HEK293 (cell line): ENCODE results near the gene NCKAP5.
A peak's percentile ranks its signal among the peaks of the same experiment; 100 is the strongest.

Experiments used
- CTCF ChIA-PET: fragments of 350-600 bp; formaldehyde crosslinking; extraction: SDS; loops from one replicate; lab custom pipeline; 2021; ENCODE audit warnings: antibody characterized with exemption; lab: Yijun Ruan, JAX
- POLR2A ChIA-PET: fragments of 300-600 bp; formaldehyde crosslinking; extraction: SDS; loops from one replicate; lab custom pipeline; 2020; ENCODE audit warnings: antibody characterized with exemption, inconsistent platforms; lab: Yijun Ruan, JAX
- H3K27ac ChIP-seq: fragments of 200-500 bp; sonication (Bioruptor generic); 2 replicates; pipeline ENCODE4 v1.5.1; 2014; ENCODE audit warnings: low read depth, low read length, control low read depth, inconsistent platforms; ENCODE audit errors: extremely low read depth
- H3K36me3 ChIP-seq, 2 experiments: fragments of 200-500 bp in 1 of 2; sonication (Bioruptor generic) in 1 of 2; 1 replicate in 1 of 2; 2 replicates in 1 of 2; pipeline ENCODE4 v1.5.1; 2014 to 2017; ENCODE audit warnings: inconsistent platforms in 2 of 2, low read length in 2 of 2; ENCODE audit not compliant: control insufficient read depth in 2 of 2, insufficient read depth in 1 of 2
- H3K4me1 ChIP-seq: fragments of 200-500 bp; sonication (Bioruptor generic); 2 replicates; pipeline ENCODE4 v1.5.1; 2014; ENCODE audit warnings: mild to moderate bottlenecking, low read length, inconsistent platforms; ENCODE audit not compliant: control insufficient read depth, insufficient read depth
- H3K4me3 ChIP-seq: 2 replicates; pipeline ENCODE4 v1.5.1; 2011; ENCODE audit warnings: low read depth, mild to moderate bottlenecking, control low read depth, low read length, moderate library complexity
- H3K9me3 ChIP-seq: fragments of 200-500 bp; sonication (Bioruptor generic); 2 replicates; pipeline ENCODE4 v1.5.1; 2014; ENCODE audit warnings: low read depth, low read length, inconsistent platforms; ENCODE audit not compliant: control insufficient read depth, insufficient read depth
- GFI1B ChIP-seq: fragments of 450-650 bp; formaldehyde crosslinking; IDR thresholded peaks from 2 replicates; pipeline ENCODE4 v1.5.1; 2016; ENCODE audit warnings: missing biosample characterization, missing genetic modification characterization
- GLIS2 ChIP-seq: fragments of 450-650 bp; formaldehyde crosslinking; IDR thresholded peaks from 2 replicates; pipeline ENCODE4 v1.5.1; 2016; ENCODE audit warnings: missing biosample characterization, missing genetic modification characterization
- PRDM10 ChIP-seq: fragments of 450-650 bp; formaldehyde crosslinking; IDR thresholded peaks from 2 replicates; pipeline ENCODE4 v1.5.1; 2016; ENCODE audit warnings: missing biosample characterization, missing genetic modification characterization
- SETDB1 ChIP-seq: IDR thresholded peaks from one replicate; pipeline ENCODE4 v1.6.1; 2017; ENCODE audit warnings: mild to moderate bottlenecking, low read length, moderate library complexity, mixed read lengths; ENCODE audit not compliant: insufficient read length
- SP7 ChIP-seq: fragments of 450-650 bp; formaldehyde crosslinking; IDR thresholded peaks from 2 replicates; pipeline ENCODE4 v1.5.1; 2016; ENCODE audit warnings: missing biosample characterization, missing genetic modification characterization
- ZBTB17 ChIP-seq: fragments of 450-650 bp; formaldehyde crosslinking; IDR thresholded peaks from 2 replicates; pipeline ENCODE4 v1.5.1; 2016; ENCODE audit warnings: missing biosample characterization, missing genetic modification characterization
- ZBTB48 ChIP-seq: fragments of 450-650 bp; formaldehyde crosslinking; IDR thresholded peaks from 2 replicates; pipeline ENCODE4 v1.5.1; 2016; ENCODE audit warnings: missing biosample characterization, missing genetic modification characterization
- ZEB2 ChIP-seq: fragments of 450-650 bp; formaldehyde crosslinking; IDR thresholded peaks from 2 replicates; pipeline ENCODE4 v1.5.1; 2016; ENCODE audit warnings: missing biosample characterization, missing genetic modification characterization
- ZNF18 ChIP-seq: fragments of 450-650 bp; formaldehyde crosslinking; IDR thresholded peaks from 2 replicates; pipeline ENCODE4 v1.5.1; 2016; ENCODE audit warnings: missing biosample characterization, missing genetic modification characterization
- ZNF2 ChIP-seq: fragments of 450-650 bp; formaldehyde crosslinking; IDR thresholded peaks from 2 replicates; pipeline ENCODE4 v1.5.1; 2016; ENCODE audit warnings: missing biosample characterization, missing genetic modification characterization
- ZNF202 ChIP-seq: fragments of 450-650 bp; formaldehyde crosslinking; IDR thresholded peaks from 2 replicates; pipeline ENCODE4 v1.5.1; 2016; ENCODE audit warnings: missing biosample characterization, missing genetic modification characterization, borderline replicate concordance
- ZNF223 ChIP-seq: fragments of 450-650 bp; formaldehyde crosslinking; IDR thresholded peaks from 2 replicates; pipeline ENCODE4 v1.5.1; 2016; ENCODE audit warnings: missing biosample characterization, missing genetic modification characterization
- ZNF335 ChIP-seq: fragments of 450-650 bp; formaldehyde crosslinking; conservative IDR thresholded peaks from 2 replicates; pipeline ENCODE4 v1.5.1; 2016; ENCODE audit warnings: missing biosample characterization, missing genetic modification characterization
- ZNF366 ChIP-seq: fragments of 450-650 bp; formaldehyde crosslinking; conservative IDR thresholded peaks from 2 replicates; pipeline ENCODE4 v1.5.1; 2016; ENCODE audit warnings: missing biosample characterization, missing genetic modification characterization
- ZNF394 ChIP-seq: fragments of 450-650 bp; formaldehyde crosslinking; IDR thresholded peaks from 2 replicates; pipeline ENCODE4 v1.5.1; 2016; ENCODE audit warnings: missing biosample characterization, missing genetic modification characterization, mild to moderate bottlenecking, moderate library complexity, borderline replicate concordance
- ZNF398 ChIP-seq: fragments of 450-650 bp; formaldehyde crosslinking; IDR thresholded peaks from 2 replicates; pipeline ENCODE4 v1.5.1; 2017; ENCODE audit warnings: missing biosample characterization, missing genetic modification characterization
- ZNF449 ChIP-seq: fragments of 450-650 bp; formaldehyde crosslinking; IDR thresholded peaks from 2 replicates; pipeline ENCODE4 v1.5.1; 2017; ENCODE audit warnings: missing biosample characterization, mild to moderate bottlenecking, missing genetic modification characterization, moderate library complexity
- ZNF473 ChIP-seq: fragments of 450-650 bp; formaldehyde crosslinking; IDR thresholded peaks from 2 replicates; pipeline ENCODE4 v1.5.1; 2017; ENCODE audit warnings: missing biosample characterization, missing genetic modification characterization
- ZNF549 ChIP-seq: fragments of 450-650 bp; IDR thresholded peaks from 2 replicates; pipeline ENCODE4 v1.5.1; 2018; ENCODE audit warnings: missing biosample characterization, missing genetic modification characterization, mild to moderate bottlenecking, inconsistent platforms, moderate library complexity
- ZNF558 ChIP-seq: fragments of 450-650 bp; formaldehyde crosslinking; IDR thresholded peaks from 2 replicates; pipeline ENCODE4 v1.5.1; 2016; ENCODE audit warnings: missing biosample characterization, missing genetic modification characterization
- ZNF629 ChIP-seq: fragments of 450-650 bp; formaldehyde crosslinking; IDR thresholded peaks from 2 replicates; pipeline ENCODE4 v1.5.1; 2017; ENCODE audit warnings: missing biosample characterization, missing genetic modification characterization
- ZNF639 ChIP-seq: fragments of 450-650 bp; formaldehyde crosslinking; IDR thresholded peaks from 2 replicates; pipeline ENCODE4 v1.5.1; 2016; ENCODE audit warnings: missing biosample characterization, missing genetic modification characterization
- ZNF660 ChIP-seq: fragments of 450-650 bp; IDR thresholded peaks from 2 replicates; pipeline ENCODE4 v1.5.1; 2018; ENCODE audit warnings: missing biosample characterization, mild to moderate bottlenecking, missing genetic modification characterization
- ZNF843 ChIP-seq: fragments of 450-650 bp; formaldehyde crosslinking; IDR thresholded peaks from 2 replicates; pipeline ENCODE4 v1.5.1; 2016; ENCODE audit warnings: missing biosample characterization, missing genetic modification characterization
- ZSCAN5A ChIP-seq: fragments of 450-650 bp; formaldehyde crosslinking; IDR thresholded peaks from 2 replicates; pipeline ENCODE4 v1.5.1; 2016; ENCODE audit warnings: missing biosample characterization, missing genetic modification characterization

Gene NCKAP5

GRCh38 chr2:133344849-133345248 lies 223.4 kb downstream of the NCKAP5 start:
- CTCF ChIA-PET, result interaction anchor here (0.6 kb wide), 1 partner anchor 467 kb away, joined by 6 read pairs; no protein-coding TSS in a partner anchor
- Histone ChIP-seq H3K36me3 (no peaks in the 10 kb centered on the region), H3K27ac (no peak overlapping the region), H3K9me3 (no peaks in the 10 kb centered on the region), H3K4me3 (no peak overlapping the region), H3K4me1 (no peaks in the 10 kb centered on the region)
- POLR2A ChIA-PET, result no interaction called here
- no peak for TF ChIP-seq ZBTB17 (tag by site-specific recombination)
- no peak for TF ChIP-seq ZNF660 (tag by site-specific recombination)
- TF ChIP-seq ZNF394 (tag by site-specific recombination), result 0 out of 2 replicates have a peak, but pooled peaks have one; percentile 14
- TF ChIP-seq ZNF2 (tag by site-specific recombination), result no peak
- TF ChIP-seq ZNF366 (tag by site-specific recombination), result 0 out of 2 replicates have a peak, but pooled peaks have one; percentile 19
- 0 out of 2 replicates have a peak, but pooled peaks have one; percentile 29 for TF ChIP-seq PRDM10 (tag by site-specific recombination)
- no peak for TF ChIP-seq ZBTB48 (tag by site-specific recombination)
- TF ChIP-seq ZNF473 (tag by site-specific recombination), result no peak
- TF ChIP-seq ZNF549 (tag by site-specific recombination), result no peak
- TF ChIP-seq ZNF398 (tag by site-specific recombination), result no peak
- TF ChIP-seq ZNF335 (tag by site-specific recombination), result no peak
- no peak for TF ChIP-seq ZNF223 (tag by site-specific recombination)
- TF ChIP-seq ZNF449 (tag by site-specific recombination), result no peak
- TF ChIP-seq ZSCAN5A, result no peak
- peak; percentile 56; the same call in 1 of the 2 replicates for TF ChIP-seq ZNF18 (tag by site-specific recombination)
- 0 out of 2 replicates have a peak, but pooled peaks have one; percentile 24 for TF ChIP-seq ZNF558 (tag by site-specific recombination)
- 0 out of 2 replicates have a peak, but pooled peaks have one; percentile 39 for TF ChIP-seq ZNF843 (tag by site-specific recombination)
- TF ChIP-seq GFI1B (tag by site-specific recombination), result no peak
- TF ChIP-seq ZNF629, result peak; percentile 49
- TF ChIP-seq ZNF202 (tag by site-specific recombination), result no peak
- no peak for TF ChIP-seq GLIS2 (tag by site-specific recombination)
- TF ChIP-seq SETDB1, result no peak
- peak; percentile 46; the same call in 1 of the 2 replicates for TF ChIP-seq SP7 (tag by site-specific recombination)
- TF ChIP-seq ZEB2, result 0 out of 2 replicates have a peak, but pooled peaks have one; percentile 42
- no peak for TF ChIP-seq ZNF639 (tag by site-specific recombination)
